Measurements from ENCODE around the gene LOXL1. TPM values are rescaled to one million over a fixed set of nuclear protein-coding genes. Genes with fewer than 3 reads are reported as not detected.

LOXL1 gene
- total and polyA plus RNA-seq, 9 of the 15 experiments (the other 6 are each of a cell fraction or from before 2014, with no cell fraction given): 0.14 TPM; not detected in 8

DNA sequence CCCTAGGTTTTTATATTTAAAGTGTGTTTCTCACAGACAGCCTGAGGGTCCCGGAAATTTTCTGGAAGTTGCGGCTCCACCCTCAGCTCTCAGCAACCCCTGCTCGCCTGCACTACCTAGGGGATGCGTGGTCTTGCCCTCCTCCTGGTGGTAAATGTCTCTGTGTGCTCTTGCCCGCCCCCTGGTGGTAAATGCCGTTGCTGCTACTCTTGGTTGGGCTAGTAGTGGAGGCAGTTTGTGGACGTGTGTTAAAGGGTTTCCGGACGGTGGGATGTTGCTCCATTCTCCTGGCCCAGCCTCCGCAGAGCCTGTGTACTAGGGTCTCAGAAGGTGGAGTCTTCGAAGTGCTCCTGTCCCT is 38.5 kb downstream of the LOXL1 start (continued):
- peak; percentile 50; the same call in 1 of the 2 replicates for TF ChIP-seq ZBTB7A (IDR thresholded peaks at IDR 0.05; ENCODE audit: borderline replicate concordance, control insufficient read depth, low read depth, low read length)
- no peak for TF ChIP-seq ERF (CRISPR knock-in tag; IDR thresholded peaks at IDR 0.05)
- TF ChIP-seq JUND (IDR thresholded peaks at IDR 0.05; ENCODE audit: borderline replicate concordance, low read depth, low read length): peak; percentile 21; the same call in 1 of the 2 replicates
- no peak for TF ChIP-seq JUND (tag; IDR thresholded peaks at IDR 0.05; ENCODE audit: borderline replicate concordance, low read depth, low read length)
- peak; percentile 49 to 75 for TF ChIP-seq RAD21 (CRISPR knock-in tag; conservative IDR thresholded peaks at IDR 0.05 in 1 of 2, IDR thresholded peaks at IDR 0.05 in 1 of 2)
- TF ChIP-seq NFXL1 (CRISPR knock-in tag; IDR thresholded peaks at IDR 0.05): no peak
- TF ChIP-seq TEAD2 (tag; IDR thresholded peaks at IDR 0.05): no peak
- TF ChIP-seq REST (IDR thresholded peaks at IDR 0.05; ENCODE audit: borderline replicate concordance): peak; percentile 48; the same call in 1 of the 2 replicates
- no peak for TF ChIP-seq REST (CRISPR knock-in tag; IDR thresholded peaks at IDR 0.05; ENCODE audit: low read depth)
- peak; percentile 67; the same call in 1 of the 2 replicates for TF ChIP-seq XRCC5 (IDR thresholded peaks at IDR 0.05; ENCODE audit: low read depth, low read length)
- peak; percentile 34; the same call in 1 of the 2 replicates for TF ChIP-seq GABPB1 (CRISPR knock-in tag; IDR thresholded peaks at IDR 0.05)
- TF ChIP-seq DEAF1 (CRISPR knock-in tag; IDR thresholded peaks at IDR 0.05): peak; percentile 27; the same call in 1 of the 2 replicates
- peak; percentile 49; the same call in 1 of the 2 replicates for TF ChIP-seq CREM (IDR thresholded peaks at IDR 0.05; ENCODE audit: low read depth)
- no peak for TF ChIP-seq KAT2B (IDR thresholded peaks at IDR 0.05; ENCODE audit: low read depth, low read length)

Measured in K562 (cell line).